ENCODE measurements around the gene FAM20C. TPM values are rescaled to one million over a fixed set of nuclear protein-coding genes. Genes with fewer than 3 reads are reported as not detected.

Gene FAM20C
- total RNA-seq, 1 experiment from 2014 or later, result 87.9 TPM

GRCh38 chr7:183496-184292, 8.7 kb upstream of the FAM20C start:
- intact Hi-C loops (cut with micrococcal nuclease), result no loop called here
- no peaks in the 10 kb centered on the region for H3K36me3 ChIP-seq (ENCODE audit: low read depth, low read length)
- no peak for DNase-seq
- TF ChIP-seq EZH2 (IDR thresholded peaks at IDR 0.05; ENCODE audit: low read length, unreplicated experiment) (no peak), EZH2phosphoT487 (IDR thresholded peaks at IDR 0.05; ENCODE audit: borderline replicate concordance, low read length) (no peak)
- TF ChIP-seq, protein P1, sequence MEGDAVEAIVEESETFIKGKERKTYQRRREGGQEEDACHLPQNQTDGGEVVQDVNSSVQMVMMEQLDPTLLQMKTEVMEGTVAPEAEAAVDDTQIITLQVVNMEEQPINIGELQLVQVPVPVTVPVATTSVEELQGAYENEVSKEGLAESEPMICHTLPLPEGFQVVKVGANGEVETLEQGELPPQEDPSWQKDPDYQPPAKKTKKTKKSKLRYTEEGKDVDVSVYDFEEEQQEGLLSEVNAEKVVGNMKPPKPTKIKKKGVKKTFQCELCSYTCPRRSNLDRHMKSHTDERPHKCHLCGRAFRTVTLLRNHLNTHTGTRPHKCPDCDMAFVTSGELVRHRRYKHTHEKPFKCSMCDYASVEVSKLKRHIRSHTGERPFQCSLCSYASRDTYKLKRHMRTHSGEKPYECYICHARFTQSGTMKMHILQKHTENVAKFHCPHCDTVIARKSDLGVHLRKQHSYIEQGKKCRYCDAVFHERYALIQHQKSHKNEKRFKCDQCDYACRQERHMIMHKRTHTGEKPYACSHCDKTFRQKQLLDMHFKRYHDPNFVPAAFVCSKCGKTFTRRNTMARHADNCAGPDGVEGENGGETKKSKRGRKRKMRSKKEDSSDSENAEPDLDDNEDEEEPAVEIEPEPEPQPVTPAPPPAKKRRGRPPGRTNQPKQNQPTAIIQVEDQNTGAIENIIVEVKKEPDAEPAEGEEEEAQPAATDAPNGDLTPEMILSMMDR (conservative IDR thresholded peaks at IDR 0.05; ENCODE audit: low read depth, low read length), result no peak
- H2AFZ ChIP-seq (ENCODE audit: low read length), result no peak overlapping the region
- no peaks in the 10 kb centered on the region for H3F3A ChIP-seq (ENCODE audit: low read length, unreplicated experiment)
- H3K79me2 ChIP-seq (ENCODE audit: low read length), result no peaks in the 10 kb centered on the region
- BruUV-seq (replicated peaks), result no TSS peak
- no peaks in the 10 kb centered on the region for H3K27me3 ChIP-seq (ENCODE audit: low read length)
- no peak overlapping the region for H3K4me3 ChIP-seq (ENCODE audit: low read length)
- no peaks in the 10 kb centered on the region for H3K4me1 ChIP-seq (ENCODE audit: insufficient read depth, low read length)
- H3K27ac ChIP-seq (ENCODE audit: low read length), result no peak overlapping the region
- ChIA-PET CTCF (no interaction called here), POLR2A (ENCODE audit: unreplicated experiment) (no interaction called here)
- H3K4me2 ChIP-seq (ENCODE audit: low read length), result no peak overlapping the region
- H3K9me2 ChIP-seq (replicated peaks; ENCODE audit: low read length), result no peaks in the 10 kb centered on the region
- H4K20me1 ChIP-seq (ENCODE audit: low read length), result no peaks in the 10 kb centered on the region
- H3K9me3 ChIP-seq (ENCODE audit: low read length), result no peaks in the 10 kb centered on the region
- no peak overlapping the region for H3K9ac ChIP-seq (ENCODE audit: low read length)
- no peak for ATAC-seq

DNA sequence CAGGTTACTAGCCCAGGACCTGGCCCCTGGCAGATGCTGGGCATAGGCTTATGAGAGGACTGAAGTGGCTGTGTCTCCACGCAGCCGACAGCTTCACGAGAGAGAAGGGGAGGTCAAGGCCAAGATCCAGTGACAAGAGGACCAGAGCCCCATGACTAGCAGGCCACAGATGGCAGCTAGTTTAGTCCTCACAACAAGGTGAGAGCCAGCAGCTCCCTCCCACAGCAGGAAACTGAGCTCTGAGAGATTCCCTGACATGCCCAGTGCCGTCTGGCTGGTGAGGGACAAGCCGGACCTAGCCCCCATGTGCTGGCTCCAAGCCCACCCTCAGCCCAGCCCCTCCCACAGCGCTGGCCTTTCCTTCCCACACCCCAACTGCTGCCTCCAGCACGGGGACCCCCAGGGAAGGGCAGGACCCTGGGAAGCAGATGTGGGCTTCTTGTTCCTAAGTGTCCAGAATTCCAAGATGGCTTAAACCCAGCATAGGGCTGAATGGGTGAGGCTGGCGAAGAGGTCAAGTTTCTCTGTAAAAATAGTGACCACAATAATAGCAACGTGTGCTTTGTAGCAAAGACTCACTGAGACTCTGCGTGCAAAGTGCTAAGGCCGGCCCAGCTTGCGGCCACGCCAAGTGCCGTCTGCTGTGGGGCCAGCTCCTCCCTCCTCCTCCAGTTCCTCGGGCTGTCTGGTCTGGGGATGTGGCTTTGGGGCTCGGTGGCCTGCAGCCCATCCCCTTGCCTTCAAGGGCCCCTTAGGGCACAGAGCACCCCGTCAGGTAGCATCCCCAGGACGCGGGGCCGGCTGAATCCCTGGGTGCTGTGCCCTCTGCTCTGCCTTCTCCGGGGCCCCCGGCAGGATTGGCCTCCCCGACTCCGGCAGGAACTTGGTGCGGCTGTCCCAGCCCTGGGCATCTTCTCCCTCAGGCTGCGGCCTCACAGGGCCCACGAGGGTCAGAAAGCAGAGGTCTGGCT, 7.8 kb upstream of the FAM20C start:
- H3F3A ChIP-seq (ENCODE audit: low read length, unreplicated experiment), result no peaks in the 10 kb centered on the region
- BruUV-seq (replicated peaks), result no TSS peak
- intact Hi-C loops (cut with micrococcal nuclease), result no loop called here
- no peak for ATAC-seq
- TF ChIP-seq, protein P1 (conservative IDR thresholded peaks at IDR 0.05; ENCODE audit: low read depth, low read length), result no peak
- TF ChIP-seq EZH2 (IDR thresholded peaks at IDR 0.05; ENCODE audit: low read length, unreplicated experiment), result no peak
- no peak for TF ChIP-seq EZH2phosphoT487 (IDR thresholded peaks at IDR 0.05; ENCODE audit: borderline replicate concordance, low read length)
- no peaks in the 10 kb centered on the region for H3K79me2 ChIP-seq (ENCODE audit: low read length)
- no peak overlapping the region for H2AFZ ChIP-seq (ENCODE audit: low read length)
- DNase-seq, result no peak
- no peaks in the 10 kb centered on the region for H3K9me3 ChIP-seq (ENCODE audit: low read length)
- no peaks in the 10 kb centered on the region for H4K20me1 ChIP-seq (ENCODE audit: low read length)
- H3K9ac ChIP-seq (ENCODE audit: low read length), result no peak overlapping the region
- no peak overlapping the region for H3K4me3 ChIP-seq (ENCODE audit: low read length)
- H3K27me3 ChIP-seq (ENCODE audit: low read length), result no peaks in the 10 kb centered on the region
- no peak overlapping the region for H3K4me2 ChIP-seq (ENCODE audit: low read length)
- no peak overlapping the region for H3K27ac ChIP-seq (ENCODE audit: low read length)
- no peaks in the 10 kb centered on the region for H3K4me1 ChIP-seq (ENCODE audit: insufficient read depth, low read length)
- H3K9me2 ChIP-seq (replicated peaks; ENCODE audit: low read length), result no peaks in the 10 kb centered on the region
- ChIA-PET CTCF (no interaction called here), POLR2A (ENCODE audit: unreplicated experiment) (no interaction called here)
- no peaks in the 10 kb centered on the region for H3K36me3 ChIP-seq (ENCODE audit: low read depth, low read length)

Measured in PC-3 (cell line).